ENCODE results near the gene GARS1.
A peak's percentile ranks its signal among the peaks of the same experiment; 100 is the strongest.

Gene GARS1

DNA sequence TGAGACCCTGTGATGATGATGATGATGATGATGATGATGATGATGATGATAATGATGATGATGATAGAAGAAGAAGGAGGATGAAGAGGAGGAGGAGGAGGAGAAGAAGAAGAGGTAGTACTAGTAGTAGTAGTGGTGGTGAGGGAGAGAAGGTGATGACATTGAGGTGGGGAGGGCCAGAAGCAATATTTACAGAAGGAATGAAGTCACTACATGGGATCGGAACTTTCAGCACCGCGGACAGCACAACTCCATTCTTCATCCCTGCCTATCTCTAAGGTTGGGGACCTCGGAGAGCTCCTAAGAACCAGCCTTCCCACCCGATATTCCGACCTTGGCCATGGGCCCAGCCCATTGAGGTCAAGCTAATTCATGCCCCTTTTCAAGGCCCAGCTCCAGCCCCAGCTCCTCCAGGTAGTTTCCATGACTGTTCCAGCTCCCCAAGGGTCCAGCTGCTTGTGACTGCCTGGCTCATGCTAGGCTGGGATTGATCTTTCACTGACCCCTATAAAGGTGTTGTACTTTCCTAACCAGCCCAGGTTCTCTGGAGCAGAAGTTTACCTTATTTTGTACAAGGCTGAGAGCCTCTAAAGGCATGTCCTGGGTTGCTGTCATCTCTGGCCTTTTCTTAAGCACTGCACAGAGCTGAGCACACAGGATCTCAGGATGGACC lies 77.3 kb downstream of the GARS1 start:
- Histone ChIP-seq H3K4me3 (no peak overlapping the region), H3K27ac (no peak overlapping the region)

- no peak overlapping the region for H3K4me3 ChIP-seq
- no peak overlapping the region for H3K27ac ChIP-seq
Measured at GRCh38 chr7:30674420-30674819, 79.7 kb downstream of the GARS1 start.

- Histone ChIP-seq H3K27ac (no peak overlapping the region), H3K4me3 (no peak overlapping the region)
Measured at GRCh38 chr7:30674876-30675275, 80.2 kb downstream of the GARS1 start.

DNA sequence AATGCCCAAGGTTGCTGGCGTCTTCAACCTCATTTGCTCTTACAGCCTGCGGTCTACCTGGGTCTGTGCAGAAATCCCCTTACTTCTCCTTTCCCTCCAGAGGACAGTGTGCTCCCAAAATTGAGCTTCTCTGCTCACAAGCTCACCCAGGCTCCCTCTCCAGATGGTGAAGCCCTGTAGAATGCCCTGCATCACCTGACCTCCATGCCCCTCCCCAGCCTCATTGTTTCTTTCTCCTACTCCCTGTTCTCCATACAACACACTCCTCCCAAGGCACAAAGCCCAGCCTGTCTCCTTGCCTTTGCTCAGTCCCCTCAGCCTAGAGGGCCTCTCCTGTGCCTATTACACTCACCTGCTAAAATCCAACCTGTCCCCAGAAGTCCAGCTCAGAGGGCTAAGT lies 84.1 kb downstream of the GARS1 start:
- Histone ChIP-seq H3K4me3 (no peak overlapping the region), H3K27ac (no peak overlapping the region)

DNA sequence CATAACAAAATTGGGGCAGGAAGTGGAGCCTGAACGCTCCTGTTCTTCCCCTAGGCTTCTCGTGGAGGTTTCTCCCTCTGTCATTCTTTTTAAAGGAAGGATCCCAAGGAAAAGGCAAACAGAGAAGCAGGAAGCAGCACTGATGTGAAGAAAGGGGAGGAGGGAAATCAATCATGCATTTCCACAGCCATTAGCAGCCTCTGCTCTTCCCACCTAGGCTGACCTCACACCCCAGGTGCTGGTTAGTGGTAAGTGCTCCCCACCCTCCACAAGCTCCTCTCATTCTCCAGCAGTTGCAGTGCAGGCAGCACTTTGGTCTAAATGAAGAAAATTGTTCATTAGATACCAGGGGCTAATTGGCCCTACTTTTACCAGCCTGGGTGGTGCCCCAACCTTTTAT lies 85.0 kb downstream of the GARS1 start:
- no peak overlapping the region for H3K27ac ChIP-seq
- no peak overlapping the region for H3K4me3 ChIP-seq

- Histone ChIP-seq H3K27ac (no peak overlapping the region), H3K4me3 (peak overlapping the region in 3 of 7 experiments; percentile 21 to 30 (median 28))
Measured at GRCh38 chr7:30681331-30681797, 86.7 kb downstream of the GARS1 start.

DNA sequence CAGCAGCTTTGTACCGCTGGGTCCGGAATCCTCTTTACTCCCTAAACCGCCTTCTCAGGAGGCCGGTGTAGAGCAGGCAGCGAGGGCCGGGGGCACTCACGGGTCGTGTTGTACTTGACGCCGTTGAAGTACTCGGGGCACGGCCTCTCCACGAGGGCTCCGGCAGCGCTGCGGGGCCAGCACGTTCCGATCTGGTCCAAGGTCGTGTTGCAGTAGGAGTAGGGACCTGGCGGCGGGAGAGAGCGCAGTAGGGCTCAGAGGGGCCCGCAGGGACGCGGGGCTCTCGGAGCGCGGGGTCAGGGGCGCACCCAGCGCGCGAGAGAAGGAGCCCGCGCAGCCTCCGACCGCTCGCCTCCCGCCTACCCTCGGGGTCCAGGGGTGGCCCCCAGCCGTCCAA lies 87.1 kb downstream of the GARS1 start:
- no peak overlapping the region for H3K27ac ChIP-seq
- H3K4me3 ChIP-seq: peak overlapping the region; percentile 2 to 30 (median 21)

DNA sequence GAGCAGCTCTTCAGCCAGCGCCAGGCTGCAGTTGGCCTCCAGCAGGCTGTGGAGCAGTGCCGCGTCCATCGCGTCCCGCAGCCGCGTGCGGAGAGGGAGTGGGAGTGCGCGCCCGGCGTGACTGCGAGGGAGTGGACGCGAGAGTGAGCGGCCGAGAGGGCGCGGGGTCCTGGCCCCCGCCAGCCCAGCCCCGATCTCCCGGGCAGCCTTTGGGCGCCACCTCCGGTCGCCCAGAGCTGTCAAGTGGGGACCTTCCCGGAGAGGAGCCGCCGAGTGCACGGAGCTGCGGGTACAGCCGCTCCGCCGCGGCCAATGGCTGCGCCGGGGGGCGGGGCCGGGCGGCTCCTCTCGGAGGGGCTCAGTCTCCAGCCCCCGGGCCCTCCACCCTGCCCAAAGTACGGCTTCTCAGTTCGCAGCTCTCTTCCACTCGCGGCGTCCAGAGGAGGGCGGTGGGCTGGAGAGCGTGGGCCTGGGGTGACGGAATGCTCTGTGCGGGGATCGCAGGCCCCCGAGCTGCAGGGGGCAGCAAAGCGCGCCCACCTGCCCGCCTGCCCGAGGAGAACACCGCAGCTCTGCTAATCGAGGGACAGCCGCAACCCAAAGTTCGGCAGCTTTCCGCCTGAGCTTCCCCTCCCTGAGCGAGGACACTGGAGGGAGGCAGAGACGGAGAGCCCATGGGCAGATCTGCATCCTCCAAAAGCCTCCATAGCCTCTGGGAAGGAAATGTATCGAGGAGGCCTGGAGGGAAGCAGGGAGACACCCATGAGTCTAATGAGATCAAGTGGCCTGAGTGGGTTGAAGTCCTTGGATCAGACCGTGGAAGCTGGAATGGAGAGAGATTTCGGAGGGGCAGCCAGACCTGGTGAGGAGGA lies 87.8 kb downstream of the GARS1 start, which contains the start of gene CRHR2:
TSS of gene CRHR2 (minus strand) at position 245 of the 872 bp plus-strand sequence. CDS start at position 69, 176 bp downstream.
- Histone ChIP-seq H3K27ac (no peak within 1 kb of the TSS), H3K4me3 (peak within 1 kb of the TSS; percentile 2 to 30 (median 21))

DNA sequence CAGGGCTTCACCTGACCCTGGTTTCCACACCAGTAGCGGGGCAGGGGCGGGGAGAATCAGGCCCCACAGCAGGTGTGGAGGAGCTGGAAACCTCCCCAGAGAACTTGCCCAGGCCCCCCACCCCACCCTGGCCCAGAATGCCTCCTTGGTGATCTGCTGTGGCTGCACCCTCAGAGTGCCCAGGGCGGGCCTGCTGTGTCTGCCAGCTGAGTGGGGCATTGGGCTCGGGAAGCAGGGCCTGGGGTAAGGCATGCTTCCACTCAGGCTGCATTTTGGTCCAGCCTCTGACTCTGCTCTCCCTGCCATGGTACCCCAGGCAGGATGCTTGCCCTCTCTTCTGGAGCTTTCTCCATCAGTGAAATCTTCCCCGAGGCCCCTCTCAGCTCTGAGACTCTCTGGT lies 88.6 kb downstream of the GARS1 start:
- no peak overlapping the region for H3K27ac ChIP-seq

More for the DNA sequence above, 88.6 kb downstream of the GARS1 start:
- no peak overlapping the region for H3K4me3 ChIP-seq
